T-helper 1 cell treated with Interleukin-12 subunit alpha and Interleukin-12 subunit beta and Interleukin-4 antibody, amounts not matched to agents 30 ng/mL and 1 ng/mL, for 36 hours (primary cell): ENCODE results near the gene CASKIN2. TPM values are rescaled to one million over a fixed set of nuclear protein-coding genes. Genes with fewer than 3 reads are reported as not detected.

ENCODE experiments used
- intact Hi-C: fragments of 100-400 bp; cut with micrococcal nuclease; formaldehyde crosslinking; loops from one replicate; pipeline ENCODE4 v1.15.1; 2024
- total RNA-seq: library from RNA; stranded (reverse); gene quantifications from 2 replicates; pipeline ENCODE4 v1.2.3, GENCODE V29; 2022

CASKIN2 gene
- total RNA-seq, result 0.74 and 0.76 TPM in 2 replicates

GRCh38 chr17:75515496-75516254, at the start of gene CASKIN2:
CASKIN2 (minus strand) TSS chr17:75515537; CDS start chr17:75513804, 1,733 bp downstream.
- intact Hi-C loops, result loop anchor here (1.0 to 10.0 kb wide), 12 partner anchors 10 to 531 kb away; partner anchors contain the start of genes CDR2L, GRB2, LLGL2 and MIF4GD

GRCh38 chr17:75565066-75565465, 49.7 kb upstream of the CASKIN2 start:
- intact Hi-C loops, result no loop called here

GRCh38 chr17:75564195-75564594, 48.9 kb upstream of the CASKIN2 start:
- intact Hi-C loops, result no loop called here

GRCh38 chr17:75563063-75563758, 47.9 kb upstream of the CASKIN2 start:
- intact Hi-C loops, result no loop called here

GRCh38 chr17:75561927-75562603, 46.7 kb upstream of the CASKIN2 start:
- intact Hi-C loops, result no loop called here

GRCh38 chr17:75559958-75560533, 44.7 kb upstream of the CASKIN2 start:
- intact Hi-C loops, result no loop called here

- intact Hi-C loops, result no loop called here
These were observed 43.6 kb upstream of the CASKIN2 start for GRCh38 chr17:75558666-75559530.

- intact Hi-C loops, result no loop called here
These were observed 42.7 kb upstream of the CASKIN2 start for GRCh38 chr17:75557852-75558665.

GRCh38 chr17:75557075-75557851, 41.9 kb upstream of the CASKIN2 start:
- intact Hi-C loops, result no loop called here

GRCh38 chr17:75555679-75556153, 40.4 kb upstream of the CASKIN2 start:
- intact Hi-C loops, result no loop called here

- intact Hi-C loops, result no loop called here
These were observed 38.2 kb upstream of the CASKIN2 start for GRCh38 chr17:75553295-75554110.

GRCh38 chr17:75552425-75553294, 37.3 kb upstream of the CASKIN2 start:
- intact Hi-C loops, result no loop called here

GRCh38 chr17:75551266-75551665, 35.9 kb upstream of the CASKIN2 start:
- intact Hi-C loops, result no loop called here

GRCh38 chr17:75550139-75550465, 34.8 kb upstream of the CASKIN2 start:
- intact Hi-C loops, result no loop called here

- intact Hi-C loops, result no loop called here
These were observed 34.2 kb upstream of the CASKIN2 start for GRCh38 chr17:75549246-75550138.

GRCh38 chr17:75548813-75549212, 33.5 kb upstream of the CASKIN2 start:
- intact Hi-C loops, result no loop called here
